SK-N-SH (cell line): ENCODE results near the gene PPP1R9B. TPM values are rescaled to one million over a fixed set of nuclear protein-coding genes. Genes with fewer than 3 reads are reported as not detected.

ENCODE experiments used
- CTCF ChIA-PET: fragments of 300-600, 350-600 bp; formaldehyde crosslinking; extraction: SDS; loops from one replicate; lab custom pipeline; 2021; lab: Yijun Ruan, JAX
- POLR2A ChIA-PET: fragments of 350-600 bp; sonication (Branson Sonifier 250); formaldehyde crosslinking; extraction: SDS; loops from one replicate; lab custom pipeline; 2020; ENCODE audit warnings: antibody characterized with exemption, inconsistent platforms; lab: Yijun Ruan, JAX
- DNase-seq: peaks from one replicate; pipeline ENCODE4 v3.0.0; 2012
- H2AFZ ChIP-seq: fragments of 200-600 bp; sonication (generic); 2 replicates; pipeline ENCODE4 v1.8.1; 2016; ENCODE audit warnings: antibody characterized with exemption, mild to moderate bottlenecking, low read depth
- H3F3A ChIP-seq: fragments of 200-600 bp; sonication (generic); replicated peaks from 2 replicates; pipeline ENCODE3; 2016; ENCODE audit warnings: antibody characterized with exemption, mild to moderate bottlenecking; ENCODE audit not compliant: insufficient read depth
- H3K27ac ChIP-seq, 2 experiments: fragments of 200-500 bp in 1 of 2; fragments of 200-600 bp in 1 of 2; sonication (Bioruptor generic) in 1 of 2; sonication (generic), shearing (Covaris generic) in 1 of 2; 2 replicates each; pipeline versions ENCODE4 v1.5.1 to v1.6.1; 2014 to 2016; ENCODE audit warnings: low read depth in 2 of 2, inconsistent platforms in 1 of 2, low read length in 1 of 2, mild to moderate bottlenecking in 1 of 2, mixed read lengths in 1 of 2
- H3K27me3 ChIP-seq: fragments of 200-600 bp; sonication (generic), shearing (Covaris generic); 2 replicates; pipeline ENCODE4 v1.6.1; 2016; ENCODE audit warnings: mixed run types; ENCODE audit not compliant: insufficient read depth
- H3K36me3 ChIP-seq, 2 experiments: fragments of 200-500 bp in 1 of 2; fragments of 200-600 bp in 1 of 2; sonication (Bioruptor generic) in 1 of 2; sonication (generic) in 1 of 2; replicated peaks in 1 of 2; 2 replicates each; pipeline versions ENCODE3 to v1.5.1; 2014 to 2016; ENCODE audit warnings: low read length in 1 of 2, mild to moderate bottlenecking in 1 of 2; ENCODE audit not compliant: insufficient read depth in 2 of 2, control insufficient read depth in 1 of 2
- H3K4me1 ChIP-seq, 2 experiments: fragments of 200-500 bp in 1 of 2; fragments of 200-600 bp in 1 of 2; sonication (Bioruptor generic) in 1 of 2; sonication (generic), shearing (Covaris generic) in 1 of 2; 2 replicates each; pipeline versions ENCODE4 v1.5.1 to v1.6.1; 2014 to 2016; ENCODE audit warnings: low read depth in 1 of 2, low read length in 1 of 2, mixed run types in 1 of 2; ENCODE audit not compliant: insufficient read depth in 2 of 2, control insufficient read depth in 1 of 2
- H3K4me2 ChIP-seq: fragments of 200-600 bp; sonication (generic), shearing (Covaris generic); 2 replicates; pipeline ENCODE4 v1.6.1; 2017; ENCODE audit warnings: mixed run types
- H3K4me3 ChIP-seq, 2 experiments: fragments of 200-500 bp in 1 of 2; fragments of 200-600 bp in 1 of 2; sonication (Bioruptor generic) in 1 of 2; sonication (generic), shearing (Covaris generic) in 1 of 2; 2 replicates each; pipeline versions ENCODE4 v1.5.1 to v1.8.1; 2014 to 2016; ENCODE audit warnings: low read depth in 2 of 2, inconsistent platforms in 1 of 2, low read length in 1 of 2, mild to moderate bottlenecking in 1 of 2, mixed read lengths in 1 of 2, moderate library complexity in 1 of 2
- H3K79me2 ChIP-seq: fragments of 200-600 bp; sonication (generic); 2 replicates; pipeline ENCODE4 v1.8.1; 2017; ENCODE audit warnings: mild to moderate bottlenecking; ENCODE audit not compliant: insufficient read depth
- H3K9ac ChIP-seq: fragments of 200-600 bp; sonication (generic); 2 replicates; pipeline ENCODE4 v1.6.1; 2017; ENCODE audit warnings: mixed run types
- H3K9me2 ChIP-seq: fragments of 200-600 bp; sonication (generic); 2 replicates; pipeline ENCODE4 v1.6.1; 2017; ENCODE audit warnings: mixed run types
- H3K9me3 ChIP-seq: fragments of 200-600 bp; sonication (generic); 2 replicates; pipeline ENCODE4 v1.6.1; 2017; ENCODE audit warnings: mixed run types, mild to moderate bottlenecking, moderate library complexity
- H4K20me1 ChIP-seq: fragments of 200-600 bp; sonication (generic); 2 replicates; pipeline ENCODE4 v1.6.1; 2017; ENCODE audit warnings: mild to moderate bottlenecking, mixed run types; ENCODE audit not compliant: insufficient read depth
- FOSL2 ChIP-seq: IDR thresholded peaks from 2 replicates; pipeline ENCODE4 v1.4.0; 2012; ENCODE audit warnings: low read depth, mild to moderate bottlenecking, moderate library complexity, borderline replicate concordance
- GABPA ChIP-seq: IDR thresholded peaks from 2 replicates; pipeline ENCODE4 v1.4.0; 2012; ENCODE audit warnings: low read depth, mild to moderate bottlenecking
- GATA2 ChIP-seq: sonication (generic); formaldehyde crosslinking; IDR thresholded peaks from 2 replicates; pipeline ENCODE4 v1.5.0; 2020; ENCODE audit warnings: mild to moderate bottlenecking, missing genetic modification reagents
- JUND ChIP-seq: IDR thresholded peaks from 2 replicates; pipeline ENCODE4 v1.4.0; 2012
- MXI1 ChIP-seq: IDR thresholded peaks from 2 replicates; pipeline ENCODE4 v1.6.1; 2012; ENCODE audit warnings: mild to moderate bottlenecking, low read depth, low read length, improper control_type of control experiment
- NFIC ChIP-seq: IDR thresholded peaks from 2 replicates; pipeline ENCODE4 v1.4.0; 2012; ENCODE audit warnings: borderline replicate concordance
- RAD21 ChIP-seq: IDR thresholded peaks from 2 replicates; pipeline ENCODE4 v1.6.1; 2012; ENCODE audit warnings: mild to moderate bottlenecking, low read length
- RFX5 ChIP-seq: IDR thresholded peaks from 2 replicates; pipeline ENCODE4 v1.6.1; 2012; ENCODE audit warnings: mild to moderate bottlenecking, improper control_type of control experiment, low read length
- SIN3A ChIP-seq: IDR thresholded peaks from 2 replicates; pipeline ENCODE4 v1.6.1; 2012; ENCODE audit warnings: low read depth, mild to moderate bottlenecking, low read length, moderate library complexity, borderline replicate concordance
- TEAD4 ChIP-seq: IDR thresholded peaks from 2 replicates; pipeline ENCODE4 v1.4.0; 2012; ENCODE audit warnings: mild to moderate bottlenecking, borderline replicate concordance; ENCODE audit not compliant: insufficient read depth
- USF1 ChIP-seq: IDR thresholded peaks from 2 replicates; pipeline ENCODE4 v1.4.0; 2012; ENCODE audit warnings: low read depth, borderline replicate concordance
- USF2 ChIP-seq: fragments of 150-350 bp; IDR thresholded peaks from 2 replicates; pipeline ENCODE4 v1.6.1; 2017; ENCODE audit warnings: antibody characterized with exemption, low read length, low read depth, borderline replicate concordance
- YY1 ChIP-seq: IDR thresholded peaks from 2 replicates; pipeline ENCODE4 v1.4.0; 2012; ENCODE audit warnings: low read depth, mild to moderate bottlenecking
- WGBS: methylation state at CpG from one replicate; pipeline ENCODE4 v1.1.6; 2017; ENCODE audit warnings: low lambda C conversion rate; 5-methylcytosine and 5-hydroxymethylcytosine counted together
- polyA plus RNA-seq, 3 experiments: library from polyadenylated mRNA; depleted of rRNA; stranded (reverse); fragments of >200 nt; gene quantifications; 2 replicates each; pipeline ENCODE4 v1.2.3, GENCODE V29; 2012
- TF ChIP-seq, protein P1 (sequence below): IDR thresholded peaks from 2 replicates; pipeline ENCODE4; 2012

Gene PPP1R9B
- polyA plus RNA-seq, 1 of the 3 experiments (the other 2 are of a cell fraction) = 35.2 TPM

GRCh38 chr17:50108556-50108955 is 41.9 kb downstream of the PPP1R9B start:
- no peak for DNase-seq
- no peak overlapping the region for H3K4me2 ChIP-seq
- no peak for TF ChIP-seq MXI1
- no peak for TF ChIP-seq RAD21
- no peak for TF ChIP-seq YY1
- TF ChIP-seq GABPA = no peak
- no peak for TF ChIP-seq SIN3A
- TF ChIP-seq NFIC = no peak
- TF ChIP-seq, all 33 proteins: peak for 0
- POLR2A ChIA-PET = interaction anchor here (0.7 kb wide), 1 partner anchor 15 kb away, joined by 3 read pairs; no protein-coding TSS in a partner anchor
- 94% methylated on average over 9 of the region's 9 CpGs for WGBS
- no peaks in the 10 kb centered on the region for H3K79me2 ChIP-seq
- peaks cover 0 to 24% of the 10 kb centered on the region in 2 experiments; a peak in 1 of 4 replicates for H3K4me1 ChIP-seq
- no peaks in the 10 kb centered on the region for H4K20me1 ChIP-seq
- no peaks in the 10 kb centered on the region for H3K27me3 ChIP-seq
- no peak overlapping the region for H3K9ac ChIP-seq
- no peak overlapping the region for H3K27ac ChIP-seq
- H2AFZ ChIP-seq = no peak overlapping the region
- H3K4me3 ChIP-seq = no peak overlapping the region
- CTCF ChIA-PET = interaction anchor here (0.7 to 16.3 kb wide), 12 partner anchors 10 to 92 kb away, joined by 3 to 297 read pairs (median 4); partner anchors contain the start of genes PDK2, SAMD14 and SGCA
- no peaks in the 10 kb centered on the region for H3K9me2 ChIP-seq
- H3F3A ChIP-seq = peaks cover 5% of the 10 kb centered on the region
- peaks cover 5 to 26% of the 10 kb centered on the region in 2 experiments for H3K36me3 ChIP-seq
- no peaks in the 10 kb centered on the region for H3K9me3 ChIP-seq

DNA sequence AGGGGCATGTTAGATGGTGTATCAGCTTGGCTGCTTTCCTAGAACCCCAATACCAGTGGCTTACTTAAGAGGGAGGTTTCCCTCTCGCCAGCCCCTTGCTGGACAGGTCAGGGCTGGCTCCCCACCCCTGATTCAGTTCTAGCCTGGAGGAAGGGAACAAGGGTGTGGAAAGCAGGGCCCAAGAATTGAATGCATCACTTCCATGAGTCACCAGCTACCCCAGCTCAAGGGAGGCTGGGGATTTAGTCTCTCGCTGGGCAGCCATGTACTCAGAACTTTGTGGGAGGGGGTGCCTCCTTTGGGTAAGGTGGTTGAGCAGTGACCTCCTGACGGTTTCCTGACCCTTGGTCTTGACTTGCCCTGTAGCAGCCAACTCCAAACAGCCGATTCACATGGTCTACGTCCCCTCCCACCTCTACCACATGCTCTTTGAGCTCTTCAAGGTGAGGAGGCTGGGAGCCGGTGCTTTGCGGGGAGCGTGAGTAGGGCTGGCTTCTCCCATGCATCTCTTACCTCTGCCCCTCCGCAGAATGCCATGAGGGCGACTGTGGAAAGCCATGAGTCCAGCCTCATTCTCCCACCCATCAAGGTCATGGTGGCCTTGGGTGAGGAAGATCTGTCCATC is 42.6 kb downstream of the PPP1R9B start:
- CTCF ChIA-PET = interaction anchor here (1.5 to 16.3 kb wide), 4 partner anchors 10 to 62 kb away, joined by 3 to 297 read pairs (median 9); partner anchors contain the start of gene PDK2
- H3K4me2 ChIP-seq = no peak overlapping the region
- H3K4me3 ChIP-seq = no peak overlapping the region
- H2AFZ ChIP-seq = no peak overlapping the region
- peaks cover 0 to 26% of the 10 kb centered on the region in 2 experiments; a peak in 1 of 4 replicates for H3K4me1 ChIP-seq
- TF ChIP-seq YY1 (no peak), SIN3A (no peak), FOSL2 (0 out of 2 replicates have a peak, but pooled peaks have one; percentile 36), TEAD4 (no peak), USF2 (no peak), GABPA (no peak), USF1 (no peak), JUND (0 out of 2 replicates have a peak, but pooled peaks have one; percentile 26), GATA2 (no peak), RFX5 (no peak)
- TF ChIP-seq, protein P1, sequence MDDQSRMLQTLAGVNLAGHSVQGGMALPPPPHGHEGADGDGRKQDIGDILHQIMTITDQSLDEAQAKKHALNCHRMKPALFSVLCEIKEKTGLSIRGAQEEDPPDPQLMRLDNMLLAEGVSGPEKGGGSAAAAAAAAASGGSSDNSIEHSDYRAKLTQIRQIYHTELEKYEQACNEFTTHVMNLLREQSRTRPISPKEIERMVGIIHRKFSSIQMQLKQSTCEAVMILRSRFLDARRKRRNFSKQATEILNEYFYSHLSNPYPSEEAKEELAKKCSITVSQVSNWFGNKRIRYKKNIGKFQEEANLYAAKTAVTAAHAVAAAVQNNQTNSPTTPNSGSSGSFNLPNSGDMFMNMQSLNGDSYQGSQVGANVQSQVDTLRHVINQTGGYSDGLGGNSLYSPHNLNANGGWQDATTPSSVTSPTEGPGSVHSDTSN = no peak
- DNase-seq = no peak
- H3K27ac ChIP-seq = no peak overlapping the region
- H3K36me3 ChIP-seq = peaks cover 5 to 26% of the 10 kb centered on the region in 2 experiments
- POLR2A ChIA-PET = interaction anchor here (0.6 kb wide), 1 partner anchor 11 kb away, joined by 3 read pairs; no protein-coding TSS in a partner anchor
- no peaks in the 10 kb centered on the region for H3K9me2 ChIP-seq
- 92% methylated on average over 10 of the region's 10 CpGs for WGBS
- no peaks in the 10 kb centered on the region for H3K9me3 ChIP-seq
- H3F3A ChIP-seq = peaks cover 5% of the 10 kb centered on the region
- H3K79me2 ChIP-seq = no peaks in the 10 kb centered on the region
- no peak overlapping the region for H3K9ac ChIP-seq
- H3K27me3 ChIP-seq = no peaks in the 10 kb centered on the region
- no peaks in the 10 kb centered on the region for H4K20me1 ChIP-seq
